Colon (tissue), 2 donors: ENCODE measurements around the gene SREBF2.

Experiments
- FAIRE-seq: peaks from 2 replicates; lab custom pipeline; 2012; peaks lifted over from hg19 to GRCh38; lab: Jason Lieb, UNC
- donor health status: control.
- donor health status: control.

SREBF2 gene

GRCh38 chr22:41908411-41909309 is 75.8 kb downstream of the SREBF2 start:
- FAIRE-seq, result no peak

- FAIRE-seq, result no peak
These were observed 76.6 kb downstream of the SREBF2 start for GRCh38 chr22:41909310-41910049.

- no peak for FAIRE-seq
These were observed 77.4 kb downstream of the SREBF2 start for GRCh38 chr22:41910050-41911000.

GRCh38 chr22:41911001-41911611 is 78.2 kb downstream of the SREBF2 start:
- FAIRE-seq, result no peak

GRCh38 chr22:41912338-41913039 is 79.6 kb downstream of the SREBF2 start:
- FAIRE-seq, result no peak

- FAIRE-seq, result no peak
These were observed 80.3 kb downstream of the SREBF2 start for GRCh38 chr22:41913040-41913719.

GRCh38 chr22:41913842-41914534 is 81.1 kb downstream of the SREBF2 start:
- FAIRE-seq, result no peak

- FAIRE-seq, result no peak
These were observed 81.7 kb downstream of the SREBF2 start for GRCh38 chr22:41914611-41915034.

GRCh38 chr22:41915035-41915785 is 82.3 kb downstream of the SREBF2 start, which contains the start of gene SHISA8:
Gene SHISA8, minus strand, starts transcription at chr22:41915074. Its CDS starts 407 bp downstream, at chr22:41914667.
- no peak for FAIRE-seq

GRCh38 chr22:41915786-41916493 is 83.0 kb downstream of the SREBF2 start:
- no peak for FAIRE-seq

- FAIRE-seq, result no peak
These were observed 83.9 kb downstream of the SREBF2 start for GRCh38 chr22:41916745-41917358.

- no peak for FAIRE-seq
These were observed 84.5 kb downstream of the SREBF2 start for GRCh38 chr22:41917375-41917902.

GRCh38 chr22:41917903-41918791 is 85.2 kb downstream of the SREBF2 start:
- FAIRE-seq, result no peak

GRCh38 chr22:41919357-41920224 is 86.7 kb downstream of the SREBF2 start:
- FAIRE-seq, result no peak

- FAIRE-seq, result no peak
These were observed 87.5 kb downstream of the SREBF2 start for GRCh38 chr22:41920271-41920976.
